ENCODE results near the gene ITGA2. TPM values are rescaled to one million over a fixed set of nuclear protein-coding genes. Genes with fewer than 3 reads are reported as not detected.

ITGA2 gene
- total and polyA plus RNA-seq, 2 of the 8 experiments (the other 6 are each of a cell fraction or from before 2014, with no cell fraction given), result 1.4 to 7.7 TPM

- Histone ChIP-seq H3K4ac (replicated peaks; ENCODE audit: insufficient read length, low read depth, low read length) (no peak overlapping the region), H4K91ac (replicated peaks; ENCODE audit: insufficient read length, low read length) (no peak overlapping the region), H3K4me2 (ENCODE audit: insufficient read depth in 1 of 2, low read depth in 2 of 2, low read length in 2 of 2) (no peak overlapping the region), H2BK12ac (ENCODE audit: low read depth, low read length) (no peak overlapping the region), H2BK15ac (ENCODE audit: low read length) (no peak overlapping the region), H3K56ac (replicated peaks; ENCODE audit: insufficient read length, low read depth, low read length) (no peak overlapping the region), H2AFZ (ENCODE audit: low read length) (no peak overlapping the region), H2AK5ac (ENCODE audit: low read depth, low read length) (no peak overlapping the region), H2BK120ac (replicated peaks; ENCODE audit: low read depth, low read length) (no peak overlapping the region), H3K4me3 (ENCODE audit: extremely low read depth in 1 of 4, insufficient read depth in 2 of 4, low read depth in 3 of 4, low read length in 4 of 4) (no peak overlapping the region), H3K23me2 (ENCODE audit: low read depth, low read length) (no peaks in the 10 kb centered on the region), H3K4me1 (replicated peaks in 1 of 4; ENCODE audit: control insufficient read depth in 3 of 4, insufficient read depth in 4 of 4, low read length in 3 of 4) (no peaks in the 10 kb centered on the region), H3K79me1 (ENCODE audit: low read depth, low read length) (no peaks in the 10 kb centered on the region), H3K36me3 (ENCODE audit: control insufficient read depth in 2 of 4, insufficient read depth in 4 of 4, low read length in 3 of 4) (no peaks in the 10 kb centered on the region), H4K5ac (ENCODE audit: insufficient read length, low read depth, low read length) (no peak overlapping the region), H3K23ac (ENCODE audit: insufficient read length) (no peak overlapping the region), H3K14ac (ENCODE audit: insufficient read length) (no peak overlapping the region), H2BK5ac (ENCODE audit: low read depth, low read length) (no peak overlapping the region), H3K18ac (ENCODE audit: extremely low read depth, low read length) (no peak overlapping the region), H4K8ac (ENCODE audit: extremely low read depth, insufficient read depth, low read length) (no peak overlapping the region), H2BK20ac (ENCODE audit: low read length) (no peak overlapping the region), H4K20me1 (replicated peaks in 1 of 2; ENCODE audit: control insufficient read depth in 1 of 2, insufficient read depth in 2 of 2, low read length in 2 of 2) (peaks cover 0 to 1% of the 10 kb centered on the region in 2 experiments), H3K9ac (replicated peaks in 1 of 4; ENCODE audit: extremely low read depth in 1 of 4, low read depth in 3 of 4, low read length in 3 of 4) (no peak overlapping the region), H3K27me3 (replicated peaks in 1 of 4; ENCODE audit: control insufficient read depth in 3 of 4, extremely low read depth in 1 of 4, insufficient read depth in 3 of 4, low read length in 3 of 4) (no peaks in the 10 kb centered on the region), H3K9me3 (ENCODE audit: insufficient read depth in 2 of 2, low read depth in 1 of 2, low read length in 1 of 2) (no peaks in the 10 kb centered on the region), H3K27ac (ENCODE audit: low read depth, low read length) (no peak overlapping the region), H3K79me2 (ENCODE audit: control insufficient read depth in 1 of 2, insufficient read depth in 2 of 2, low read length in 2 of 2) (no peaks in the 10 kb centered on the region; a peak in 1 of 4 replicates)
- ChIA-PET POLR2A (ENCODE audit: partially characterized antibody) (no interaction called here), CTCF (ENCODE audit: partially characterized antibody) (no interaction called here)
- no peak for FAIRE-seq
- DNase-seq (ENCODE audit: low read depth in 1 of 2, low spot score in 2 of 2), result no peak
- 89% methylated on average over 4 of the region's 4 CpGs; no CpG with 5 or more reads in 1 of the 2 experiments for WGBS, 2 experiments (ENCODE audit: extremely low coverage in 1 of 2, insufficient coverage in 1 of 2, insufficient read length in 1 of 2, insufficient replicate concordance in 2 of 2, low coverage in 1 of 2, low lambda C conversion rate in 2 of 2, missing lambda C conversion rate in 1 of 2)
- TF ChIP-seq CEBPB (IDR thresholded peaks at IDR 0.05; ENCODE audit: low read depth, low read length) (no peak), POU5F1 (IDR thresholded peaks at IDR 0.05; ENCODE audit: low read depth, low read length) (no peak), POLR2A (IDR thresholded peaks at IDR 0.05; ENCODE audit: control extremely low read depth in 1 of 2, low read depth in 2 of 2, low read length in 2 of 2) (no peak)
Measured at GRCh38 chr5:53019320-53019719, 30.2 kb downstream of the ITGA2 start.

All from H1 (cell line).